LNCAP (cell line): ENCODE results near the gene KIF2C.

ENCODE experiments used
- TF ChIP-seq, protein P1 (sequence below): fragments of 450-650 bp; IDR thresholded peaks from 2 replicates; pipeline ENCODE4 v1.5.1; 2017; ENCODE audit warnings: mild to moderate bottlenecking

Gene KIF2C

GRCh38 chr1:44698138-44698537 is 41.5 kb upstream of the KIF2C start:
- TF ChIP-seq, protein P1, sequence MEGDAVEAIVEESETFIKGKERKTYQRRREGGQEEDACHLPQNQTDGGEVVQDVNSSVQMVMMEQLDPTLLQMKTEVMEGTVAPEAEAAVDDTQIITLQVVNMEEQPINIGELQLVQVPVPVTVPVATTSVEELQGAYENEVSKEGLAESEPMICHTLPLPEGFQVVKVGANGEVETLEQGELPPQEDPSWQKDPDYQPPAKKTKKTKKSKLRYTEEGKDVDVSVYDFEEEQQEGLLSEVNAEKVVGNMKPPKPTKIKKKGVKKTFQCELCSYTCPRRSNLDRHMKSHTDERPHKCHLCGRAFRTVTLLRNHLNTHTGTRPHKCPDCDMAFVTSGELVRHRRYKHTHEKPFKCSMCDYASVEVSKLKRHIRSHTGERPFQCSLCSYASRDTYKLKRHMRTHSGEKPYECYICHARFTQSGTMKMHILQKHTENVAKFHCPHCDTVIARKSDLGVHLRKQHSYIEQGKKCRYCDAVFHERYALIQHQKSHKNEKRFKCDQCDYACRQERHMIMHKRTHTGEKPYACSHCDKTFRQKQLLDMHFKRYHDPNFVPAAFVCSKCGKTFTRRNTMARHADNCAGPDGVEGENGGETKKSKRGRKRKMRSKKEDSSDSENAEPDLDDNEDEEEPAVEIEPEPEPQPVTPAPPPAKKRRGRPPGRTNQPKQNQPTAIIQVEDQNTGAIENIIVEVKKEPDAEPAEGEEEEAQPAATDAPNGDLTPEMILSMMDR: no peak

GRCh38 chr1:44700573-44700972 is 39.1 kb upstream of the KIF2C start:
- TF ChIP-seq, protein P1: no peak

GRCh38 chr1:44701141-44701573 is 38.5 kb upstream of the KIF2C start:
- TF ChIP-seq, protein P1: no peak

DNA sequence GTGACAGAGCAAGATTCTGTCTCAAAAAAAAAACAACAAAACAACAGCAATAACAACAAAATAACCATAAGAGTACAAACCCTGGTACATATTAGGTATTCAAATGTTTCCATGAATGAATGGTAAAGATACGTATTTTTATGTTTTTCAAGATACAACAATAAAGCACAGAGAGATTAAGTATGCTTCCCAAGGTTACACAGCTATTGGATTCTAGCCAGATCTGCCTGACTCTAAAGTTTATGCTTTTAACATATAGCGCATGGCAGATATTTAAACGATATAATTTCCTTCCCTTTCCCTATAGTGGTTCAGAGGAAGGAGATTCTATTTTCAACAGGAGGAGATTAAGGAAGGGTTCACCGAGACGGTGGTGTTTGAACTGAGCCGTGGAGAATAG is 34.2 kb upstream of the KIF2C start:
- TF ChIP-seq, protein P1: no peak

DNA sequence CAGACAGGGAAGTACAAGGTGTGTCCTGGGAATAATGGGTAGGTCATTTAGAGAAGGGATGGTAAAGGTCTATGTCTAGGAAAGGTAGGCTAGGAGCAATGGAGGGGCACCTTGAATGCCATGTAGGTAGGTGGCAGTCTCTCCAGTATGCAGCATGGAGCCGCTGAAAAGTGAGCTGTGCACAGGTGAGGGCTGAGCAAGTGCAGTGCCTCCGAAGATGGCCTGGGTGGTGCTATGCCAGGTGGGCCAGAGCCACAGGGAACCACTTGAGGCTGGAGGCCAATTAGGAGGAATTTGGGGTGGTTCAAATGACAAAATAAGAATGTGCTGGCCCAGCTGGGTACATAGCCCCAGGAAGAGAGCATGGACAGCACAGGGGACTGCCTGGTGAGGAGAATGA is 33.7 kb upstream of the KIF2C start:
- TF ChIP-seq, protein P1: no peak

DNA sequence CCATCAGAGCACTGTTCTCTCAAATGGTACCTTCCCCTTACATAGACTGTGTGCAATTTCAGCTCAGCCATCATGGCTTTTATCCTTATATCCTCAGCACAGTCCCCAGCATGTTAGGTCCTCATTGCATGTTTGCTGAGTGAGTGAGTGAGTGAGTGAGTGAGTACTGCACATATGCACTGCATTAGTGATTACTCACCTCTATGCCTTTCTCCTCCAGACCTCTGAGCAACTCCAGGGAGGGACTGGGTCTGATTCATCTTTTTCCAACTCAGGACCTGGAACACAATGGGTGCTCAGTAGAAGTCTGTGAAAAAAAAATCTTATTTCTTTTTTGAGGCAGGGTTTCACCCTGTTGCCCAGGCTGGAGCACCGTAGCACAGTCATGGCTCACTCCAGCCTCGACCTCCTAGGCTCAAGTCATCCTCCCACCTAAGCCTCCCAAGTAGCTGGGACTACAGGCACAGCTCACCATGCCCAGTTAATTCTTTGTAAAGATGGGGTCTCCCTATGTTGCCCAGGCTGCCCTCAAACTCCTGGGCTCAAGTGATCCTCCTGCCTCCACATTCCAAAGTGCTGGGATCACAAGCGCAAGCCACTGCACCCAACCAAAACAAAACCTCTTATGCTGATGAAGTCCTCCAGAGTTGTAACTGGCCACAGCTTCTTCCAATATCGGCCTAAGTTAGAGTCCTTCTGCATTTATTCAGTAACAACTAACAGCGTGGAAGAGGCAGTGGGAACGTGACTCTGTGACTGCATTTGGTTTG is 32.3 kb upstream of the KIF2C start:
- TF ChIP-seq, protein P1: no peak

DNA sequence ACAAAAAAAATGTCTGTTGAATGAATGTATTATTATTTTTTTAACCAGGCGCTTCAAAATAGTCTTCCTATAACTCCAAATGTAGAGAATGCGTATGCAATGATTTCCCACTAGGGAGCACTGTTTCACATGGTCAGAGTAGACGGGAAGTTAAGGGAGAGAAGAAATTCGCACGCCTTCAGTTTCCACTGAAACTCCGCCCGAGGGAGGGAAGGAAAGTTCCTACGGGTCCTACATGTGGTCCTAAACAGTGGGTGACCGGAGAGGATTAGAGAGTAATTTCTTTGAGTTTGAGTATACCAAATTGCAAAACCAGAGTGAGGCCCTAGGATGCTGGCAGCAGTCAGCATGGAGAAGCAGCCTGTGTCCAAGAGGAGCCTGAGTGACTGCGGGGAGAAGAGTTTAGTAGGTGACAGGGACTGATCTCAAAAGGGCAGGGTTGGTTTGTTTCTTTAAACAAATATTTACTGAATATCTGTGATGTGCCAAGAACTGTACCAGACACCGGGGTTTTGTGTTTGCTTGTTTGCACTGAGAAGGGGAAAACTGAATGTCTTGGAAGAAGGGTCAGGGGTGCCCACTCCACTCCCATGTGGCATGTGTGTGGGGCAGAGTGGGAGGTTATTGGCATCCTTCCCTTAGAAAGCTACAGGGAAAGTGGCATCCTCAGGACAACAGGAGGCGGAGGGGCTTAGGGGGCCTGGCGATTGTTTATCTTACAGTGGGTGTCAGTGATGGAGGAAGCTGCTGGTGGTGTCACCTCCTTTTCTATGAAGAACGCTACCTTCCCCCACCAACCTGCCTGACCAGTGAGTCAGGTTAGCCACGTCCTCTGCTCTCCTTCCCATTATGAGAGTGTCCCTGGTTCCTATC is 31.4 kb upstream of the KIF2C start:
- TF ChIP-seq, protein P1: peak; percentile 29; the same call in 1 of the 2 replicates
